Activated CD4-positive, CD25-positive, alpha-beta regulatory T cell treated with anti-CD3 and anti-CD28 coated beads, Interleukin-2, amount 50 U/mL, for 16 hours (primary cell): Measurements from ENCODE around the gene PRDX6.
"Not testable (repeated sequence)": the region's sequence is repeated elsewhere in the genome, so short reads cannot be mapped to it uniquely, and the experiment has no call there.

ENCODE experiments used
- DNase-seq: peaks from one replicate; pipeline ENCODE4 v3.0.0-alpha.2; 2020; ENCODE audit warnings: low read depth, low spot score

Gene PRDX6

GRCh38 chr1:173496757-173497320 lies 19.7 kb downstream of the PRDX6 start:
- DNase-seq = no peak

- no peak for DNase-seq
Observed at GRCh38 chr1:173499729-173500128, 22.6 kb downstream of the PRDX6 start.

GRCh38 chr1:173502104-173502503 lies 25.0 kb downstream of the PRDX6 start:
- DNase-seq = no peak

- no peak for DNase-seq
Observed at GRCh38 chr1:173503391-173503790, 26.3 kb downstream of the PRDX6 start.

GRCh38 chr1:173504268-173504667 lies 27.1 kb downstream of the PRDX6 start:
- DNase-seq = no peak

GRCh38 chr1:173505391-173505790 lies 28.3 kb downstream of the PRDX6 start:
- no peak for DNase-seq

GRCh38 chr1:173506437-173506836 lies 29.3 kb downstream of the PRDX6 start:
- DNase-seq = no peak

- DNase-seq = no peak
Observed at GRCh38 chr1:173507205-173507846, 30.2 kb downstream of the PRDX6 start.

- DNase-seq = no peak
Observed at GRCh38 chr1:173507847-173508209, 30.7 kb downstream of the PRDX6 start.

- no peak for DNase-seq
Observed at GRCh38 chr1:173508541-173508940, 31.4 kb downstream of the PRDX6 start.

GRCh38 chr1:173509797-173510196 lies 32.7 kb downstream of the PRDX6 start:
- no peak for DNase-seq

- not testable (repeated sequence) for DNase-seq
Observed at GRCh38 chr1:173514503-173514902, 37.4 kb downstream of the PRDX6 start.

GRCh38 chr1:173520799-173521198 lies 43.7 kb downstream of the PRDX6 start:
- no peak for DNase-seq

- DNase-seq = no peak
Observed at GRCh38 chr1:173523329-173523728, 46.2 kb downstream of the PRDX6 start.

GRCh38 chr1:173525926-173526325 lies 48.8 kb downstream of the PRDX6 start:
- DNase-seq = no peak

GRCh38 chr1:173527151-173527826 lies 50.2 kb downstream of the PRDX6 start:
- DNase-seq = no peak

GRCh38 chr1:173529106-173529505 lies 52.0 kb downstream of the PRDX6 start:
- DNase-seq = no peak

- DNase-seq = no peak
Observed at GRCh38 chr1:173530795-173531693, 53.9 kb downstream of the PRDX6 start.

GRCh38 chr1:173532237-173532636 lies 55.1 kb downstream of the PRDX6 start:
- DNase-seq = no peak

GRCh38 chr1:173536223-173536622 lies 59.1 kb downstream of the PRDX6 start:
- DNase-seq = no peak
